Measurements from ENCODE around the gene CTAG1B.
"Not testable (repeated sequence)": the region's sequence is repeated elsewhere in the genome, so short reads cannot be mapped to it uniquely, and the experiment has no call there.

Gene CTAG1B

GRCh38 chrX:154620767-154621414 lies 1.8 kb upstream of the CTAG1B start:
- not testable (repeated sequence) for DNase-seq

DNA sequence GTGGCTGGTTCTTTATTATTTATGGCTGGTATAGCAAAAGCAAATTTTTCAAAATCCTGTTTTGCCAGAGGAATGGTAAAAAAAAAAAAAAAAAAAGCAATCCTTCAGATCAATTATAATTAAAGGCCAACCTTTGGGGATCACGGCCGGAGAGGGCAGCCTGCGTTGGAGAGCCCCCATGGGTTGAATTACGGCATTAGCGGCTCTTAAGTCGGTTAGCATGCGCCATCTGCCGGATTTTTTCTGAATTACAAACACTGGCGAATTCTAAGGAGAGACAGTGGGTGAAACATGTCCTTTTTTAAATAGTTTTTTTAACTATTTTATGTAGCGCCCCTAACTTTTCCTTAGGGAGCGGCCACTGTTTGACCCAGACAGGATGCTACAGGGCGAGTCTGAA lies 5.5 kb downstream of the CTAG1B start:
- not testable (repeated sequence) for DNase-seq

DNA sequence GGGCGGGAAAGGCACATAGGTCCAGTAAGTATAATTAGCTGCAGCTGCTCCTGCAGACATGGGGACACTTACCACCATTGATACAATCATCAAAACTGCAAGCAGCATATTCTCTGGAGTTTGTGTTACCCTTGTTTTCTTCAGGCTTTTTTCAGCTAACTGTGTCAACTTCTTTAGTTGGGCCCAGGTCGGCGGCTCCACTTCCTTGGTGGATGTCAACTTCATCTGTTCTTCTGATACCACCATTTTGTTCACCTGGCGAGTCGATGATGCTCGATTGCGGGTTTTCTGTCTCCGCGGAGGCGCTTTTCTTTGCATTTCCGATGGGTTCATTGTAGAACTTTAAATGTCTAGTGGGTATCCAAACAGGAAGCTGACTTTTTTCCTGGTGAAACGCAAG lies 7.9 kb downstream of the CTAG1B start:
- DNase-seq = not testable (repeated sequence)

- not testable (repeated sequence) for DNase-seq
These were observed 10.3 kb downstream of the CTAG1B start for GRCh38 chrX:154608823-154609222.

DNA sequence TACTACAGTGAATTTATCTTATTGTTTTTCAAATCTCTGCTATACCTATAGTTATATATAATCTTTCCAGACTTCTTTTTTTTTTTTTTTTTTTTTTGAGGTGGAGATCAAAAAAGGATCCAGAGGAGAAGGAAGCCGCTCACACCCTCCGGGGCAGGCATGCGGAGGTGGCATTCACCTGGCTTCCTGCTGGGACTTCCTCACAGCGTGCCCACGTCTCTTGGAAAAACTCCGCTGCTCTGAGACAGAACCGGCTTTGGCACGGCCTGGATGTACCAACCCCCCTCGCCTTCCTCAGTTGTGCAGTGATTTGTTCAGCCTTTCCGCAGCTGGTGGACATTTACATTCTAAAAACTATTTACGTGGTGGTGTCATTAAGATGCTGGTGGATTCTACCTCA lies 11.1 kb downstream of the CTAG1B start:
- DNase-seq = not testable (repeated sequence)

- peak; percentile 45 for DNase-seq
These were observed 11.7 kb downstream of the CTAG1B start for GRCh38 chrX:154607370-154607769.

GRCh38 chrX:154605566-154605965 lies 13.5 kb downstream of the CTAG1B start:
- no peak for DNase-seq

DNA sequence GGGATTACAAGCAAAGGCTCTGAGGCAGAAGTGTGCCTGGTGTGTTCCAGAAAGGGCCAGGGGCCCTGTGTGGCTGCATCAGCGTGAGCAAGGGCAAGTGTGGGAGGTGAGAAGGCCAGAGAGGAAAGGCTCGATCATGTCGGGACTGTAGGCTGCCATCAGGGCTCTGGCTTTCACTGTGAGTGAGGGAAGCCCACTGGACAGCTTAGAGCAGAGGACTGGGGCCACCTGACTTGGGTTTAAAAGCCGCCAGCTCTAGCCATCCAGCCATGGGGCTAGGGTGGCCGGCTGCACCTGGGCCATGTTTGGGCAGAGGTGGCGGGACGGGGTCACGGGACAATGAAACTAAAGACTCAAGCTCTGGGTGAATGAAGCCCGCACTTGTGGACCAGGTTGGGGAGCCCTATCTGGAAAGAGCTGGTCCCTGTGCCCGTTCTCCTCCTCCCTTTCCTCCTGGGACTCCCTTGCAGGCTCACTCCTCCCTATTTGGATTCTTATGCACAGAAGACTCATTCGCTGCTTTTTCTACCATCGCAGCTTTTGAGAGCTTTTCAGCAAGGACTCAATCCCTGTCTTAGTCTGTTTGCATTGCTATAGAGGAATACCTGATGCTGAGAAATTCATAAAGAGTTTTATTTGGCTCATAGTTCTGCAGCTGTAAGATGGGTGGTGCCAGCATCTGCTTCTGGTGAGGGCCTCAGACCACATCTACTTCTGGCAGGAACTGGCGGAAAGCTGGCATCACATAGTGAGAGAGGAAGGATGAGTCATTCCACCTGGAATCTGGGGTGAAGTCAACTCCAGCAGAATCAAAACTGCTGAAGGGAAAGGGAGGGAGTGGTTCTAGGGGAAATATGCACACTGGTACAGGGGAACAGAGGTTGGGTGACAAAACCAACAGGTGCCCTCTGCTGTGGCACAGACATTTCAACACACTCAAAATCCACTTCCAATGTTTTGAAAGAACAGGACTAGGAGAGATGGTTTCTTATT lies 15.3 kb downstream of the CTAG1B start:
- DNase-seq = peak; percentile 5

DNA sequence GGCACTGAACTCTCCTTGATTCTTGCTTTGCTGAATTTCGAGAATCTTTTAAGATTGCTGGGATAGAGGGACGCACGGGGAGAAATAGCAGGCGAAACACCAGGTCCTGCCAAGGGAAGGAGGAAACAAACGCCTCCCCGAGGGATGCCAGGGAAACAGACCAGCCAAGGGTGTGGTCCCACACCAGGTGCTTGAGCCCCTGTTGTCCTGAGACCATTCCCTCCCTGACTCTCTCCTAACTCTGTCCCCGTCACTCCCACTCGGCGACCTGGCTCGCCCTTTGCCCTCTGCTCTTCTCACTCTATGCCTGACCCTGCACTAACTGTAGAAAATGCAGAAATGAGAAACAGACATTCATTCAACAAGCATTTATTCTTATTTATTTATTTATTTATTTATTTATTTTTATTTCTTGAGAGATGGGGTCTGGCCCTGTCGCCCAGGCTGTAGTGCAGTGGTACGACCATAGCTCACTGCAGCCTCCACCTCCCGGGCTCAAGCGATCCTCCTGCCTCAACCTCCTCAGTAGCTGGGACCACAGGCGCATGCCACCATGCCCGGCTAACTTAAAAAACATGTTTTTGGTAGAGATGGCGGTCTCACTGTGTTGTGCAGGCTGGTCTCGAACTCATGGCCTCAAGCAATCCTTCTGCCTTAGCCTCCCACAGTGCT lies 16.2 kb downstream of the CTAG1B start:
- DNase-seq = no peak

- no peak for DNase-seq
These were observed 16.9 kb downstream of the CTAG1B start for GRCh38 chrX:154602226-154602625.

- no peak for DNase-seq
These were observed 18.2 kb downstream of the CTAG1B start for GRCh38 chrX:154600759-154601374.

DNA sequence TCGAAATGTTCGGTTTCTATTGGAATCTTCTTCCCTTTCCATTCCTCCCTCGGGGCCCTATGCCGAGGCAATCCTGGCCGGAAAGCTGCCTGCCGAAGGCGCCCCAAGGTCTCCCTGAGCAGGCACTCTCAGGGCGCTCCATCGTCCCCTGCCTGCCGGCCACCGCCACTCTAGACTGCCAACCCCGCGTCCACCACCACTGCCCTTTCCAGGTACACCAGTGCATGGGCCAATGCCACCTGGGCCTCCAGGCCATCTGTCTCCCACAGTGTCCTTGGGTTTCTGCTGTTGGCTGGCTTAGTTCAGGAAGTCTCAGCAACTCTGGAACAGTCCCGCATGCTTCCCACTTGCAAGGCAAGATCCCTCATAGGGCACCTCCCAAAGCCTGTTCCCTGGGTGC lies 19.6 kb downstream of the CTAG1B start:
- no peak for DNase-seq

GRCh38 chrX:154598656-154599055 lies 20.4 kb downstream of the CTAG1B start:
- no peak for DNase-seq

GRCh38 chrX:154597221-154597620 lies 21.9 kb downstream of the CTAG1B start:
- DNase-seq = no peak

GRCh38 chrX:154596290-154596929 lies 22.7 kb downstream of the CTAG1B start:
- DNase-seq = no peak

DNA sequence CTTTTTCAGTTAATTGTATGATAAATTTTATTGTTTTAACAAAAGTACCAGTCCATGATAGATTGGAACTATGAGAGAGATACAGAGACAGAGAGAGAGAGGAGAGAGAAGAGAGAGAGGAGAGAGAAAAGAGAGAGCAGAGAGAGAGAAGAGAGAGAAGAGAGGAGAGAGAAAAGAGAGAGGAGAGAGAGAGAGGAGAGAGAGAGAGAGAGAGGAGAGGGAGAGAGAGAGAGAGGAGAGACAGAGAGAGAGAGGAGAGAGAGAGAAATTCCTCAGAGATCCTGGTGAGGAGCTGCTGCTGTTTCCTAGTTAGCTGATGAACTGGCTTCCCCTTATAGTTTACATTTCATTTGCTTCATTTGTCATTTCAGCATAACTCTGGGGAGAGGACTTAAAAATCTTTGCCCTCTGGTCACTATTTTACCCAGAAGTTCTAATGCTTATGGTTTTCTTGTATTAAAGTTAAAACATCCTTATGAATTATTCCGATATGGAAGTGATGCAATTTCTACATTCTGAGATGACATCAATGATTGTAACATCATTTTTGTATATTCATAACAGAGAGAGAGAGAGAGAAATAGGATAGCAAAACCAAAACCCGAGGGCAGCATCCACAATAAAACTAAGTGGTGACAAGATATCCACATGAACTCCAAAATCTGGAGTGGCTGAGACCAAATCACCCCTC lies 23.4 kb downstream of the CTAG1B start:
- DNase-seq = no peak

GRCh38 chrX:154594491-154594890 lies 24.6 kb downstream of the CTAG1B start:
- DNase-seq = no peak

- no peak for DNase-seq
These were observed 25.9 kb downstream of the CTAG1B start for GRCh38 chrX:154593201-154593600.

DNA sequence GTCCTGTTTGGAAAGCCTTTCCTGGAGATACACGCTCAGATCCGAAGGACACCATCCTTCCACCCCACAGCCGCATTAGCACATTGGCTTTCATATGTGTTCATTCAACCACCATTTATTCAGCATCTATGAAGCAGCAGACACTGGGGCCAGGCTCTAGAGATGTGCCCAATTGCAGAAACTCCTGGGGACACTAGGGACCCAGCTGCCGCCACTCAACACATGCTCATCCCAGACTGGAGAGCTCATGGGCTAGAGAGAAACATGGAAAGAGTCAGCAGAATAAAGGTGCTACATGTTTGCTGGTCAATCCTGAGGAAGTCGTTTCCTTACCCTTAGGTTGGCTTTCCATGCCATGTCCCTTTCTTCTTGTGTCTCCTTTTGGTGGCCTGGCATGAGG lies 26.6 kb downstream of the CTAG1B start:
- no peak for DNase-seq

DNA sequence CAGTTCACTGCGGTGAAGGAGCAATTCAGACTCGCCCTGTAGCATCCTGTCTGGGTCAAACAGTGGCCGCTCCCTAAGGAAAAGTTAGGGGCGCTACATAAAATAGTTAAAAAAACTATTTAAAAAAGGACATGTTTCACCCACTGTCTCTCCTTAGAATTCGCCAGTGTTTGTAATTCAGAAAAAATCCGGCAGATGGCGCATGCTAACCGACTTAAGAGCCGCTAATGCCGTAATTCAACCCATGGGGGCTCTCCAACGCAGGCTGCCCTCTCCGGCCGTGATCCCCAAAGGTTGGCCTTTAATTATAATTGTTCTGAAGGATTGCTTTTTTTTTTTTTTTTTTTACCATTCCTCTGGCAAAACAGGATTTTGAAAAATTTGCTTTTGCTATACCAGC lies 28.7 kb downstream of the CTAG1B start:
- not testable (repeated sequence) for DNase-seq

- DNase-seq = not testable (repeated sequence)
These were observed 34.4 kb downstream of the CTAG1B start, which contains the start of gene CTAG1A for GRCh38 chrX:154584585-154585183. Gene CTAG1A, plus strand, starts transcription at chrX:154585133. Its CDS starts 74 bp downstream, at chrX:154585207.
